Kidney glomerular epithelial cell (primary cell): ENCODE data around the gene TMPRSS13.

ENCODE experiments used
- DNase-seq: peaks from one replicate; lab custom pipeline; 2025; lab: John Stamatoyannopoulos, UW

Gene TMPRSS13

GRCh38 chr11:117852309-117852708, 76.9 kb downstream of the TMPRSS13 start:
- no peak for DNase-seq

- no peak for DNase-seq
These were observed 77.3 kb downstream of the TMPRSS13 start for GRCh38 chr11:117851852-117852251.

- DNase-seq, result no peak
These were observed 78.1 kb downstream of the TMPRSS13 start for GRCh38 chr11:117851106-117851505.
